Sigmoid colon (tissue), 4 donors: ENCODE data around the gene SPEM2.
A peak's percentile ranks its signal among the peaks of the same experiment; 100 is the strongest.

Source experiments
- CTCF ChIP-seq, 4 experiments: fragments of 450-650 bp in 3 of 4; fragments of 200-600 bp in 1 of 4; IDR thresholded peaks; one replicate each; pipeline ENCODE4 v1.5.1; 2016 to 2019; ENCODE audit warnings: antibody characterized with exemption in 4 of 4, mild to moderate bottlenecking in 3 of 4, moderate library complexity in 2 of 4
- EP300 ChIP-seq, 4 donors: sonication (generic); formaldehyde crosslinking; IDR thresholded peaks; one replicate each; pipeline ENCODE4 v1.6.1; 2017; ENCODE audit warnings: antibody characterized with exemption in 4 of 4
- POLR2A ChIP-seq, 2 donors: fragments of 450-650 bp; IDR thresholded peaks; one replicate each; pipeline ENCODE4 v1.6.1; 2016; ENCODE audit warnings: antibody characterized with exemption in 2 of 2, mild to moderate bottlenecking in 2 of 2, moderate library complexity in 2 of 2
- POLR2AphosphoS5 ChIP-seq, 4 donors: sonication (generic); formaldehyde crosslinking; IDR thresholded peaks; one replicate each; pipeline ENCODE4 v1.6.1; 2017; ENCODE audit warnings: antibody characterized with exemption in 4 of 4

- TF ChIP-seq CTCF (IDR thresholded peaks at IDR 0.05): no peak
- peak; percentile 90 to 97 for TF ChIP-seq POLR2A (IDR thresholded peaks at IDR 0.05)
- TF ChIP-seq EP300 (IDR thresholded peaks at IDR 0.05): no peak
- TF ChIP-seq POLR2AphosphoS5 (IDR thresholded peaks at IDR 0.05): peak; percentile 98 to 99 (median 98)
Measured at GRCh38 chr17:7403977-7404736, 21.3 kb upstream of the SPEM2 start, which contains the start of gene TMEM256.
